CD14-positive monocyte (primary cell): Measurements from ENCODE around the gene BMPER. TPM values are rescaled to one million over a fixed set of nuclear protein-coding genes. Genes with fewer than 3 reads are reported as not detected.

Experiments
- DNase-seq, 3 donors: peaks; one replicate each; pipeline ENCODE4 v3.0.0-alpha.2; 2011 to 2022
- H2AFZ ChIP-seq: 2 replicates; pipeline ENCODE4 v1.6.0; 2012; ENCODE audit warnings: mild to moderate bottlenecking, low read depth, low read length, inconsistent platforms; ENCODE audit not compliant: insufficient read depth, poor library complexity, severe bottlenecking
- H3K27ac ChIP-seq, 2 donors: 1 replicate in 1 of 2; 2 replicates in 1 of 2; pipeline ENCODE4 v1.5.1; 2012 to 2013; ENCODE audit warnings: low read length in 2 of 2, control low read depth in 1 of 2, inconsistent platforms in 1 of 2, low read depth in 1 of 2, mild to moderate bottlenecking in 1 of 2
- H3K27me3 ChIP-seq, 2 donors: one replicate each; pipeline versions ENCODE4 v1.6.0 to v1.6.1; 2011 to 2013; ENCODE audit warnings: low read length in 2 of 2; ENCODE audit not compliant: control insufficient read depth in 2 of 2, insufficient read depth in 2 of 2
- H3K36me3 ChIP-seq, 2 donors: replicated peaks in 1 of 2; 1 replicate in 1 of 2; 2 replicates in 1 of 2; pipeline versions ENCODE4 v1.5.1 to v1.6.1; 2012 to 2013; ENCODE audit warnings: low read length in 2 of 2, control low read depth in 1 of 2, inconsistent platforms in 1 of 2, mild to moderate bottlenecking in 1 of 2; ENCODE audit not compliant: insufficient read depth in 2 of 2, control insufficient read depth in 1 of 2
- H3K4me1 ChIP-seq, 2 donors: 1 replicate in 1 of 2; 2 replicates in 1 of 2; pipeline versions ENCODE4 v1.5.1 to v1.6.1; 2012 to 2013; ENCODE audit warnings: low read length in 2 of 2, control low read depth in 1 of 2, inconsistent platforms in 1 of 2, mild to moderate bottlenecking in 1 of 2, moderate library complexity in 1 of 2; ENCODE audit not compliant: insufficient read depth in 2 of 2, control insufficient read depth in 1 of 2
- H3K4me2 ChIP-seq: replicated peaks from 2 replicates; pipeline ENCODE3; 2012; ENCODE audit warnings: low read length, moderate library complexity, mild to moderate bottlenecking; ENCODE audit not compliant: poor library complexity, severe bottlenecking; ENCODE audit errors: extremely low read depth
- H3K4me3 ChIP-seq, 3 experiments: fragments of 200-600 bp in 1 of 3; sonication (generic) in 1 of 3; replicated peaks in 1 of 3; 1 replicate in 2 of 3; 2 replicates in 1 of 3; pipeline ENCODE4 v1.5.1; 2011 to 2013; ENCODE audit warnings: low read length in 3 of 3, mild to moderate bottlenecking in 3 of 3, control low read depth in 2 of 3, low read depth in 2 of 3, inconsistent platforms in 1 of 3, moderate library complexity in 1 of 3
- H3K79me2 ChIP-seq: 2 replicates; pipeline ENCODE4 v1.6.0; 2012; ENCODE audit warnings: mild to moderate bottlenecking, control low read depth, inconsistent platforms, low read length, moderate library complexity; ENCODE audit not compliant: insufficient read depth
- H3K9ac ChIP-seq: 2 replicates; pipeline ENCODE4 v1.6.0; 2017; ENCODE audit warnings: low read length, mild to moderate bottlenecking; ENCODE audit not compliant: insufficient read depth, poor library complexity, severe bottlenecking
- H3K9me3 ChIP-seq, 2 donors: replicated peaks in 1 of 2; 1 replicate in 1 of 2; 2 replicates in 1 of 2; pipeline versions ENCODE4 v1.5.1 to v1.6.1; 2012 to 2013; ENCODE audit warnings: low read length in 2 of 2, control low read depth in 1 of 2; ENCODE audit not compliant: control insufficient read depth in 1 of 2, insufficient read depth in 1 of 2
- H4K20me1 ChIP-seq: 2 replicates; pipeline ENCODE4 v1.6.0; 2012; ENCODE audit warnings: mild to moderate bottlenecking, low read length, control low read depth, moderate library complexity; ENCODE audit not compliant: insufficient read depth
- H3K27ac Mint-ChIP-seq, 7 donors: one replicate each; pipeline ENCODE4 v1.8.0; 2020; ENCODE audit warnings: mild to moderate bottlenecking in 7 of 7, mixed read lengths in 7 of 7, moderate library complexity in 6 of 7, inconsistent platforms in 2 of 7
- H3K27me3 Mint-ChIP-seq, 3 donors: one replicate each; pipeline ENCODE4 v1.8.0; 2021 to 2022; ENCODE audit warnings: low read depth in 3 of 3, mild to moderate bottlenecking in 3 of 3, mixed read lengths in 3 of 3, moderate library complexity in 3 of 3, inconsistent platforms in 1 of 3
- H3K36me3 Mint-ChIP-seq, 2 donors: one replicate each; pipeline ENCODE4 v1.8.0; 2020; ENCODE audit warnings: mixed read lengths in 2 of 2, inconsistent platforms in 1 of 2, mild to moderate bottlenecking in 1 of 2
- H3K4me1 Mint-ChIP-seq: one replicate; pipeline ENCODE4 v1.8.0; 2020; ENCODE audit warnings: mild to moderate bottlenecking, mixed read lengths
- H3K4me3 Mint-ChIP-seq, 2 donors: one replicate each; pipeline ENCODE4 v1.8.0; 2020; ENCODE audit warnings: mild to moderate bottlenecking in 2 of 2, mixed read lengths in 2 of 2, moderate library complexity in 1 of 2
- H3K9me3 Mint-ChIP-seq, 7 donors: one replicate each; pipeline ENCODE4 v1.8.0; 2020 to 2022; ENCODE audit warnings: mixed read lengths in 7 of 7, mild to moderate bottlenecking in 6 of 7, moderate library complexity in 6 of 7, inconsistent platforms in 2 of 7
- WGBS: methylation state at CpG from one replicate; pipeline ENCODE4 v1.1.5; 2013; ENCODE audit warnings: missing lambda C conversion rate; ENCODE audit not compliant: insufficient coverage; 5-methylcytosine and 5-hydroxymethylcytosine counted together
- intact Hi-C, 2 donors: fragments of 100-400 bp; cut with micrococcal nuclease; formaldehyde crosslinking; loops; one replicate each; pipeline versions ENCODE4 v1.15.0 to v1.15.1; 2023
- polyA plus RNA-seq, 3 donors: library from polyadenylated mRNA; depleted of rRNA in 1 of 3; unstranded in 2 of 3; stranded (reverse) in 1 of 3; fragments of 300-500 nt in 2 of 3; fragments of >200 nt in 1 of 3; fragmentation: Illumina TruSeq in 2 of 3; gene quantifications; 1 replicate in 2 of 3; 2 replicates in 1 of 3; pipeline ENCODE4 v1.2.3, GENCODE V29; 2012 to 2021
- TF ChIP-seq, protein P1 (sequence below): fragments of 200-600 bp; IDR thresholded peaks from one replicate; pipeline ENCODE4 v1.8.0; 2022; ENCODE audit warnings: antibody characterized with exemption, mild to moderate bottlenecking

The BMPER gene
- polyA plus RNA-seq, 3 donors: not detected

DNA sequence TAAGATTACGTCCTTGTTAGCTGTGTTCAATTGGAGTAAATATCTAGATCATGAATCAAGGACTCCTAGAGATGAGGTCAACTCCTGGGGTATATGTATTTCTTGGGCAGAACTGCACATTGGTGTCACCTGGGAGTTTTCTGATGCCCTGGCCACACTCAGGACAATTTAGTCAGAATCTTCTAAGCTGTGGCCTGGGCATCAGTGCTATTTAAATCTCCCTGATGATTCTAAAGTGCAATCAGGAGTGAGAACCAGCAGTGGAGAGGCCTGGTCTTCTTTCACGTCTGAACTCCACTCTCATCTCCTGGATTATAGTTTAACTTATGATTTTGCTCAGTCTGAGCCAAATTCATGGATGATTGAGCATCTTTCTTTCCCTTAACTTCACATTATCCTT is 218.0 kb downstream of the BMPER start:
- Histone ChIP-seq H3K27me3 (no peaks in the 10 kb centered on the region), H2AFZ (no peak overlapping the region), H3K4me3 (no peak overlapping the region), H4K20me1 (no peaks in the 10 kb centered on the region), H3K27ac (no peak overlapping the region), H3K79me2 (no peaks in the 10 kb centered on the region), H3K4me2 (no peak overlapping the region), H3K36me3 (no peaks in the 10 kb centered on the region), H3K9me3 (peaks cover 3 to 20% of the 10 kb centered on the region in 2 donors), H3K4me1 (no peaks in the 10 kb centered on the region), H3K9ac (no peak overlapping the region)
- intact Hi-C loops: no loop called here
- TF ChIP-seq, protein P1, sequence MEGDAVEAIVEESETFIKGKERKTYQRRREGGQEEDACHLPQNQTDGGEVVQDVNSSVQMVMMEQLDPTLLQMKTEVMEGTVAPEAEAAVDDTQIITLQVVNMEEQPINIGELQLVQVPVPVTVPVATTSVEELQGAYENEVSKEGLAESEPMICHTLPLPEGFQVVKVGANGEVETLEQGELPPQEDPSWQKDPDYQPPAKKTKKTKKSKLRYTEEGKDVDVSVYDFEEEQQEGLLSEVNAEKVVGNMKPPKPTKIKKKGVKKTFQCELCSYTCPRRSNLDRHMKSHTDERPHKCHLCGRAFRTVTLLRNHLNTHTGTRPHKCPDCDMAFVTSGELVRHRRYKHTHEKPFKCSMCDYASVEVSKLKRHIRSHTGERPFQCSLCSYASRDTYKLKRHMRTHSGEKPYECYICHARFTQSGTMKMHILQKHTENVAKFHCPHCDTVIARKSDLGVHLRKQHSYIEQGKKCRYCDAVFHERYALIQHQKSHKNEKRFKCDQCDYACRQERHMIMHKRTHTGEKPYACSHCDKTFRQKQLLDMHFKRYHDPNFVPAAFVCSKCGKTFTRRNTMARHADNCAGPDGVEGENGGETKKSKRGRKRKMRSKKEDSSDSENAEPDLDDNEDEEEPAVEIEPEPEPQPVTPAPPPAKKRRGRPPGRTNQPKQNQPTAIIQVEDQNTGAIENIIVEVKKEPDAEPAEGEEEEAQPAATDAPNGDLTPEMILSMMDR: no peak
- Mint-ChIP-seq H3K4me1 (no peaks in the 10 kb centered on the region), H3K36me3 (no peaks in the 10 kb centered on the region), H3K9me3 (peaks cover 0 to 11% (median 7%) of the 10 kb centered on the region in 7 donors), H3K27ac (no peak overlapping the region), H3K27me3 (peaks cover 0 to 2% (median 0%) of the 10 kb centered on the region in 3 donors), H3K4me3 (no peak overlapping the region)
- 71% methylated on average over 1 of the region's 2 CpGs for WGBS
- DNase-seq: no peak

DNA sequence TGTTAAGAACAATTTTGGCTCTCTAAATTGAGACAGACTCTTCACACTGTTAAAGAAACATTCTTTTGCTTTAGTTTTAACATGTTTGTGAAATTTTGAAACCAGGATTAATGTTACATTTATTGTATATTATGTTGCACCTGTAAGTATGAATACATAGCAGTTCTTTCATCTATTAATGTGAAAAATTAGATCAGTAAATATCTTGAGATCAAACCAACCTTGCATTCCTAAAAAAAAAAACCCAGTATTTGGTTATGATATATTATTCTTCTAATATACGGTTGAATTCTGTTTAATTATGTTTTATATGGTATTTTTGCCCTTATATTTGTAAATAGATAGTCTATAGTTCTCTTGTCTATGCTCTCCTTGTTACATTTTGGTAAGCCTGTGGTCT is 219.4 kb downstream of the BMPER start:
- Mint-ChIP-seq H3K27ac (no peak overlapping the region), H3K4me1 (no peaks in the 10 kb centered on the region), H3K4me3 (no peak overlapping the region), H3K36me3 (no peaks in the 10 kb centered on the region), H3K9me3 (peaks cover 0 to 11% (median 7%) of the 10 kb centered on the region in 7 donors), H3K27me3 (peaks cover 0 to 2% (median 0%) of the 10 kb centered on the region in 3 donors)
- Histone ChIP-seq H3K4me1 (no peaks in the 10 kb centered on the region), H3K79me2 (no peaks in the 10 kb centered on the region), H3K27ac (no peak overlapping the region), H3K4me3 (no peak overlapping the region), H3K36me3 (no peaks in the 10 kb centered on the region), H3K4me2 (no peak overlapping the region), H3K9ac (no peak overlapping the region), H3K27me3 (no peaks in the 10 kb centered on the region), H2AFZ (no peak overlapping the region), H4K20me1 (no peaks in the 10 kb centered on the region), H3K9me3 (peaks cover 3 to 20% of the 10 kb centered on the region in 2 donors)
- no CpG with 5 or more reads among the region's 1 CpG for WGBS
- TF ChIP-seq, protein P1: no peak
- no peak for DNase-seq
- intact Hi-C loops: no loop called here
